WERI-Rb-1 (cell line): Measurements from ENCODE around the gene ANKRD39.
"Not testable (repeated sequence)": the region's sequence is repeated elsewhere in the genome, so short reads cannot be mapped to it uniquely, and the experiment has no call there.

Experiments used
- DNase-seq: peaks from one replicate; pipeline ENCODE4 v3.0.0-alpha.2; 2020
- H3K27ac ChIP-seq: fragments of 250-450 bp; sonication (Bioruptor Pico); 2 replicates; pipeline ENCODE4 v1.5.1; 2020; ENCODE audit warnings: mild to moderate bottlenecking, moderate library complexity
- H3K27me3 ChIP-seq: fragments of 250-450 bp; sonication (Bioruptor Pico); 2 replicates; pipeline ENCODE4 v1.5.1; 2021; ENCODE audit warnings: mild to moderate bottlenecking, low read depth, moderate library complexity; ENCODE audit not compliant: insufficient read depth, severe bottlenecking
- H3K36me3 ChIP-seq: fragments of 250-450 bp; sonication (Bioruptor Pico); 2 replicates; pipeline ENCODE4 v1.5.1; 2020; ENCODE audit warnings: mild to moderate bottlenecking, moderate library complexity
- H3K4me3 ChIP-seq: 2 replicates; pipeline ENCODE4 v1.5.1; 2011; ENCODE audit warnings: low read depth, mild to moderate bottlenecking, control low read depth, low read length
- H3K9me3 ChIP-seq: fragments of 250-450 bp; sonication (Bioruptor Pico); 2 replicates; pipeline ENCODE4 v1.5.1; 2021; ENCODE audit warnings: mild to moderate bottlenecking, moderate library complexity; ENCODE audit not compliant: severe bottlenecking
- CTCF ChIP-seq: IDR thresholded peaks from 2 replicates; pipeline ENCODE4 v1.5.1; 2011; ENCODE audit warnings: low read depth, mild to moderate bottlenecking, control low read depth, inconsistent platforms, low read length

ANKRD39 gene

GRCh38 chr2:96894151-96894531 lies 36.3 kb upstream of the ANKRD39 start:
- TF ChIP-seq CTCF: no peak
- Histone ChIP-seq H3K27me3 (no peaks in the 10 kb centered on the region), H3K36me3 (no peaks in the 10 kb centered on the region), H3K27ac (no peak overlapping the region), H3K4me3 (no peak overlapping the region), H3K9me3 (no peaks in the 10 kb centered on the region)
- no peak for DNase-seq

GRCh38 chr2:96893289-96894150 lies 35.7 kb upstream of the ANKRD39 start:
- Histone ChIP-seq H3K9me3 (no peaks in the 10 kb centered on the region), H3K36me3 (no peaks in the 10 kb centered on the region), H3K4me3 (no peak overlapping the region), H3K27me3 (no peaks in the 10 kb centered on the region), H3K27ac (no peak overlapping the region)
- TF ChIP-seq CTCF: no peak
- no peak for DNase-seq

GRCh38 chr2:96891591-96892333 lies 33.9 kb upstream of the ANKRD39 start:
- TF ChIP-seq CTCF: no peak
- DNase-seq: no peak
- H3K27ac ChIP-seq: no peak overlapping the region
- no peaks in the 10 kb centered on the region for H3K36me3 ChIP-seq
- H3K4me3 ChIP-seq: no peak overlapping the region
- no peaks in the 10 kb centered on the region for H3K27me3 ChIP-seq
- no peaks in the 10 kb centered on the region for H3K9me3 ChIP-seq

GRCh38 chr2:96890726-96891385 lies 33.0 kb upstream of the ANKRD39 start:
- no peaks in the 10 kb centered on the region for H3K27me3 ChIP-seq
- TF ChIP-seq CTCF: no peak
- no peak overlapping the region for H3K27ac ChIP-seq
- H3K9me3 ChIP-seq: no peaks in the 10 kb centered on the region
- H3K4me3 ChIP-seq: no peak overlapping the region
- H3K36me3 ChIP-seq: no peaks in the 10 kb centered on the region
- no peak for DNase-seq

GRCh38 chr2:96890252-96890651 lies 32.4 kb upstream of the ANKRD39 start:
- no peak overlapping the region for H3K27ac ChIP-seq
- no peak for DNase-seq
- no peak for TF ChIP-seq CTCF
- H3K36me3 ChIP-seq: no peaks in the 10 kb centered on the region
- H3K27me3 ChIP-seq: no peaks in the 10 kb centered on the region
- no peaks in the 10 kb centered on the region for H3K9me3 ChIP-seq
- no peak overlapping the region for H3K4me3 ChIP-seq

GRCh38 chr2:96889502-96889901 lies 31.7 kb upstream of the ANKRD39 start:
- H3K4me3 ChIP-seq, H3K27ac ChIP-seq, DNase-seq, H3K9me3 ChIP-seq, H3K36me3 ChIP-seq, H3K27me3 ChIP-seq: not testable (repeated sequence)
